ENCODE data around the gene SCYL1.

SCYL1 gene

DNA sequence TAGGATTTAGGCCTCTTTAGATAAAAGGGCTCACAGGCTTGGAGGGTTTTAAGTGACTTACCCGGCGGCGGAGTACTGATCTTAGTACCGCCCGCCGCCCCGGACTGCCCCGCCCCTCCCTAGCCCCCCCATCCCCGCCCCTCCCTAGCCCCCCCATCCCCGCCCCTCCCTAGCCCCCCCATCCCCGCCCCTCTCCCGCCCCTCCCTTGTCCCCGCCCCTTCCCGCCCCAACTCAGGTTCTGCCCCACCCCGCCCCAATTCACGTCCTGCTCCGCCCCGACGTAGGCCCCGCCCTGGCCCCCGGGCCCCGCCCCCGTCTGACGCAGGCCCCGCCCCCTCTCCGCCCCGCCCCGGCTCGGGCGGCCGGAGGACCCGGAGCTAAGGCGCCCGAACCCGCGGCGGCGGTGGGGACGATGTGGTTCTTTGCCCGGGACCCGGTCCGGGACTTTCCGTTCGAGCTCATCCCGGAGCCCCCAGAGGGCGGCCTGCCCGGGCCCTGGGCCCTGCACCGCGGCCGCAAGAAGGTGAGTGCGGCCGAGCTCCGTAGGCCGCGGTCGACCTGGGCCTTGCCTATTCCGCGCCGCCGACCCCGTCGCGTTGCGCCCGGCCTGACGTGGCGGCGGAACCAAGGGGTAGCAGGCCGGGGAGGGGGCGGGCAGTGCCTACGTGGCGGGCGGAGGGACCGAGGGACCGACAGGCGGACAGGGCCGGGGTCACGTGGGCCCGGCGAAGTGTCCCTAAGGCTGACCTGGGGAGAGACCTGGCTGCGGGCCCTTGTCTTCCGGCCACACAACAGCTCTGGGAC, at the start of gene SCYL1:
TSS of gene SCYL1 (plus strand) at position 343 of the 805 bp plus-strand sequence. CDS start at position 414, 71 bp downstream.
- DNase-seq: peak; percentile 37 to 67

- peak in 1 of 2 donors; percentile 27 for DNase-seq
Measured at GRCh38 chr11:65476632-65477148, 48.2 kb upstream of the SCYL1 start.

DNA sequence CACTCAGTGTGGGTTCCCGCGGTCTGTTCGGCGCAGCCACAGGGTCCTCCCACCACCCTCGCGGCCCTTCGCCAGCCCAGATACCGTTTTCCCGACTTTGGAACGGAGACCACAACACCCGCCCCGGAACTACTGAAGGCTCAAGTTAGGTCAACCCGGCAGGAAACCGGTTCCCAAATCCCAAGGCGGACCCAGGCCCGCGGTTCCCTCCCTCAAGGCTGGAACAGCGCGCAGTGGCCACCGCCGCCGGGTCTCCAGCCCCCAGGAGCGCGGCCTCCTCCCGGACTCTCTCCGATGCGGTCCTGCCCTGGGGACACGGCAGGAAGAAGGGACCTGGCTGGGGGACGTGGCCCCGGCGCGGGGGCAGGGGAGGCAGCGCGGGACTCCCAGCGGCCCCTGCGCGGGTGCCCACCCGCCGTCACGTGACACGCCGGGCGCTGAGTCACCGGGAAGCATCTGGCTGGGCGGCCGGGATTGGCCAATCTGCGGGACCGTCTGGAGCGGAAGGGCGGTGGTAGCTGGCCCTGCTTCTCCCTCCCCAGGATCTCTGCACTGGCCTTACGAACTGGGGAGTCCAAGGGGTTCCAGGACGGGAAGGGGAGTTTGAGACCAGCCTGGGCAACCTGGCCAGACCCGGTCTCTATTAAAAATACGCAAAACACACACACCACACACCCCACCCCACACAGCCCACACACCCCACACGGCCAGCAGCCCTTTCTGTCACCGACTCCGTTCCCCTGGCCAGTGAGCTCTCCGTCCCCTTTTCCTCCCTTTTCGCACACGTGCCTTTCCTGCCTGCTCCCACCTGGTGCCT, 47.5 kb upstream of the SCYL1 start:
- peak; percentile 90 to 91 for DNase-seq

DNA sequence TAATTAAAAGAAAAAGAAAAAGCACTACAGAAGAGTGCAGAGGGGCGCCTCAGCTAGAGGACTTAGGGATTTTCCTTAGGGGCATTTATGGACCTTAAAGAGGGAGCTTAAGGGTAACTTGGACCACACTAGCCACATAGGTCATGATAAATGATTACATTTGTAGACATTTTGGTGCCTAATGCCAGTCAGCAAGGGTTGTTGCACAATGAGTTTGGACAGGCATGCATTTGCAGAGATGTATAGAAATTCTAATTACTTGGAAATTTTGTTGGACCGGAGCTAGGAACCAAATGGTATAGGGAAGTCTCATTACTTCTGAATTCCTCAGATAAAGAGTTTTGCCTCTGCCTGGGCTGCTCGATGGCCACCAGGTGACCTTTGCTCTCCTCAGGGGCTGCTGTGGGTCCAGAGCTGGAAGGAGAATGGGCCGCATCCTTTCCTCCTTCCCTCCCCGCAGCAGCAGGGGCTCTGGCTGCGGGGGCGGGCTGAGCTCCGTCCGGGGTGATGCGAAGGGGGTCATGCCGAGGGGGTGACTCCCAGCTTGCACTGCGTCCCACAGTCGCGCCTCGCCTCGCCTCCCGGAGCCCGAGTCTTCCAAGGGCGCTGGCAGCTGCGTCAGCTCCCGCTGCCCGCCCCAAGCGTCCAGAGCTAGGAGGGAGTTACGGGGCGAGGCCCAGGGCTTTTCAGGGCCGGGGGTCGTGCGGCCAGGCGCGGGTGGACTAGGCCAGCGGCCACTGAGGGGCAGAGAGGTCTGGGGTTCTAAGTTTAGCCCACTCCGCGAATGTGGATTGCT, 46.3 kb upstream of the SCYL1 start:
- DNase-seq: no peak

DNA sequence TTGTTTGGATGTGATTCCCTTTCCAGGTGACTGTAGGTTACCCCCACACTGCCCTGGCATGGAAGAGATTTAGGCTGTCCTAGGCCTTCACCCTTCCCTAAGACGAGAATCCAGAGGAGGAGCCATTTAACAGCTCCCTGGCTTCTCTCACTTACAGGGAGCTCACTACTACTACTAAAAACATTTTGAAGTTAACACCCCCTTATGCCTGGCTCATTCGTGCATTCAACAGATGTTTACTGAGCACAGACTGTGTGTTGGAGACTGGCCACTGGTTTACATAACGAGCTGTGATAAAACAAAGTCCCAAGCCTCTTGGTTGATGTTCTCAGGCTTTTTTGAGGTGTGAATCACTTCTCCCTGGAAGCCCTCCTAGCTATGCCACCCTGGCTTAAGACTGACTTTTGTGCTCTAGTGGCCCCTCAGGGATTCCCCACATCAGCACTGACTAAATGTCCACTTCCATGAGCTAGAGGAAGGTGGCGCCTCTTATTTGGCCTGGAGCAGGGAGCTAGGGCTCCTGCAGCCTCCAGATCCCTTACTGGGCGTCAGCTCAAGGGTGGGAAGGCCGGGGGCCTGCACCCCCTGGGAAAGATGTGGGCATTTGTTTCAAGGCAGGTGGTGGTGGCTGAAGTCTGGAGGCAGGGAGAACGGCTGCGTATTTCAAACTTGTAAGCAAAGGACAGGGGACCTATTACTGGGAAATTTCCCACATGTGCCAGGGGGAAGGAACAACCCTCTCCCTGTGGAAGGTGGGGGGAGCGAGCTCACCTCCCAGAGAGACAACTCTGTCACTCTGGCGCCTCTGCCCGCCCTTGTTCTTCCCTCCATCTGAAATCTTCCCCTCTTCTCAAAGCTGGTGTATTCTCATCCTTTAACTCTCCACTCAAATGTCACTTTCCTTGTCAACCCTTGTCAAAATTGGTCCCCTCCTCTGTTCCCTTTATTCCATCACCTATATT, 45.4 kb upstream of the SCYL1 start:
- DNase-seq: no peak

GRCh38 chr11:65482306-65482850, 42.5 kb upstream of the SCYL1 start:
- no peak for DNase-seq

- no peak for DNase-seq
Measured at GRCh38 chr11:65485920-65486219, 39.0 kb upstream of the SCYL1 start.

DNA sequence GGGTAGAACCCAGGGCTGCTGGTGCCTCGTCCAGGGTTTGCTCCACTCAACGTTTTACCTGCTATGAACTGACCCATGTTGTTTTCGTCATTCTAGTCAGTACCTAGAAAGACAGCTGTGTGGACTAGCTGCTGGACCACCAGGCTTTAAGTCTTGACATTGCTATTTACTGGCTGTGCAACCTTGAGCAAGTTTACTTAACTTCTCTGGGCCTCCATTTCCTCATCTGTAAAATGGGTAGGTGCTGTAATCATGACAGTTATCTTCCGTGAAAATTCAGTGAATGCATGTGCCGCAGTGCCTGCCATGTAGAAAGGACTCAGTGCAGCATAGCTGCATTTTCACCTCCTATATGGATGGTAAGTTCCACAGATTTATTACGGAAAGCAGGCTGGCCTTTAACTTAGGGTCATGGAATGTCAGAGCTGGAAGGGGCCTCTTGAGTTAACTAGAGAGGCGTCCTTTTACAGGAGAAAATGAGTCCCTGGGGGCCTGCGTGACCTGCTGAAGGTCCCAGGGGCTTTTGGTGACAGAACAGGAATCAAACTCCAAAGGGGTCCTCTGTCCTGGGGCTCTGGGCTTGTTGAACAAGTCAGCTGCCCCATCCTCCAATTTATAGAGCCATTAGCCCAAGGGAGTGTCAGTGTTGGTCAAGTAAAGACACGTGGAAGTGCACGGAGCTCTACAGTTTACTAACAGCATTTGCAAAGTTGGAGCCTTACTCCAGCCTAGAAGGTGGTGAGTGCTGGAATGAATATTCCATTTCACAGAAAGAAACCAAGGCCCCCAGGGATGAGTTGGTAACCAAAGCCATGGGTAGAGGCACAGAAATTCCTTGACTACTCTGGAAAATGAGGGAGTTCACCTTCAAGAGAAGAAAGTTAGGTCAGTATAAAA, 38.1 kb upstream of the SCYL1 start:
- no peak for DNase-seq

- peak; percentile 23 to 57 for DNase-seq
Measured at GRCh38 chr11:65487467-65488272, 37.2 kb upstream of the SCYL1 start.

- DNase-seq: no peak
Measured at GRCh38 chr11:65488273-65489034, 36.4 kb upstream of the SCYL1 start.

DNA sequence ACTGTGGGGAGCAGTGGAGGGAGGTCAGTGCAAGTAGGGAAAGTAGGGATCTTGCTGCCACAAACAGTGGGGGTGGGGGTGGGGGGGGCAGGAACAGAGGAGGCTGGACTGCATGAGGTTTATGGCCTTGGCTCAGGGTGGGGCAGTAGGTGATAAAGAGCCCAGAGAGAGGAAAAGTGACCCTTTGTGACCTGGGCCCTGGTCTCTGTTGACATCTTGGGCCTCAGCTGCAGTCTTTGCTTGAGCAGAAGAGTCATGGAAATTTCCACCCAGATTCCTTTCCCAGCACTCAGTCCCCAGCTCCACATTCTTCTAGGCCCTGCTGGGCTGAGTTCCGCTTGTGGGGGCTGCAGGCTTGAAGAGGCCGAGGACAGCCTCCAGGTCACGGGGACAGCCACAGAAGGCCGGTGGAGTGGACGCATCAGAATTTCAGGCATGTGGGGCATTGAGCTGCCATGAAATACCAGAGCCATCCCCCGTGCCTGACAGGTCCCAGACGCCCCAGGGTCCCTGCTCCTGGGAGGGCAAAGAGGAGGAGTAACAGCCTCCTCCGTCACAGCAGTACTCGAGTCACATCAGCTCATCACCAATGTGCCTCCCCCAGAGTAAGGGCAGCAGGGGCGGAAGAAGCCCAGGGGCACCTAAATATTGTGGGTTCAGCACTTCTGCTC, 35.7 kb upstream of the SCYL1 start:
- no peak for DNase-seq

GRCh38 chr11:65489706-65490320, 35.1 kb upstream of the SCYL1 start:
- DNase-seq: no peak

GRCh38 chr11:65491163-65491465, 33.8 kb upstream of the SCYL1 start:
- DNase-seq: no peak

GRCh38 chr11:65491614-65492386, 33.1 kb upstream of the SCYL1 start:
- DNase-seq: peak in 1 of 2 donors; percentile 25

DNA sequence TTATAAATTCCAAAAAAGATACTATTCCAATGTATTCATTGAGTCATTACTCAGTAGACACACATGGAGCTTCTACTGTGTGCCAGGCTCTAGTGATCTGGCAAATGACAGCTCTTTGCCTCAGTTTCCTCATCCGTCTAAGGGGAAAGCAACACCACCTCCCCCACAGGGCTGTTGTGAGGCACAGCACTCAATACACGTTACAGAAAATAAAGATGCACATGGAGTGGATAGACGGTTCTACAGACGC, 32.6 kb upstream of the SCYL1 start:
- no peak for DNase-seq

GRCh38 chr11:65492637-65493366, 32.1 kb upstream of the SCYL1 start:
- peak; percentile 29 to 79 for DNase-seq
